ENCODE results near the gene CCDC146. TPM values are rescaled to one million over a fixed set of nuclear protein-coding genes. Genes with fewer than 3 reads are reported as not detected.
"Not testable (repeated sequence)": the region's sequence is repeated elsewhere in the genome, so short reads cannot be mapped to it uniquely, and the experiment has no call there.

The CCDC146 gene
- total RNA-seq, 1 donor: 1.9 TPM

DNA sequence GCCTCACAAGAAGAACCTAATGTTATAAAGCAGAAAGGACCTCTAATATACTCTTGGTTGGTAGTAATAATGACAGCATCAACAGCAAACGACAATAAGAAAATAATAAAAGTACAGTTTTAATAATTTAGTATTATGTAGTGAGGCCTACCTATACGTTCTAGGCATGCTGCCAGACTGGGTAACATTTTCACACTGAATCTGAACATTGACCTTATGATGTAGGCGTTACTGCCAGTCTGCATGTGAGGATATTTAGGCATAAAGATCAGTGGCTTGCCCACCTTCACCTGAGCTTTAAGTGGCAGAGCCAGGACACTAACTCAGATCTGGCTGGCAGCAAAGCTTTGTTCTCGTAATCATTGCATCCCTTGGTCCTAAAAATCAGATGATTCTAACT, 74.7 kb downstream of the CCDC146 start:
- DNase-seq (ENCODE audit: low read depth in 2 of 3, low spot score in 2 of 3): no peak

DNA sequence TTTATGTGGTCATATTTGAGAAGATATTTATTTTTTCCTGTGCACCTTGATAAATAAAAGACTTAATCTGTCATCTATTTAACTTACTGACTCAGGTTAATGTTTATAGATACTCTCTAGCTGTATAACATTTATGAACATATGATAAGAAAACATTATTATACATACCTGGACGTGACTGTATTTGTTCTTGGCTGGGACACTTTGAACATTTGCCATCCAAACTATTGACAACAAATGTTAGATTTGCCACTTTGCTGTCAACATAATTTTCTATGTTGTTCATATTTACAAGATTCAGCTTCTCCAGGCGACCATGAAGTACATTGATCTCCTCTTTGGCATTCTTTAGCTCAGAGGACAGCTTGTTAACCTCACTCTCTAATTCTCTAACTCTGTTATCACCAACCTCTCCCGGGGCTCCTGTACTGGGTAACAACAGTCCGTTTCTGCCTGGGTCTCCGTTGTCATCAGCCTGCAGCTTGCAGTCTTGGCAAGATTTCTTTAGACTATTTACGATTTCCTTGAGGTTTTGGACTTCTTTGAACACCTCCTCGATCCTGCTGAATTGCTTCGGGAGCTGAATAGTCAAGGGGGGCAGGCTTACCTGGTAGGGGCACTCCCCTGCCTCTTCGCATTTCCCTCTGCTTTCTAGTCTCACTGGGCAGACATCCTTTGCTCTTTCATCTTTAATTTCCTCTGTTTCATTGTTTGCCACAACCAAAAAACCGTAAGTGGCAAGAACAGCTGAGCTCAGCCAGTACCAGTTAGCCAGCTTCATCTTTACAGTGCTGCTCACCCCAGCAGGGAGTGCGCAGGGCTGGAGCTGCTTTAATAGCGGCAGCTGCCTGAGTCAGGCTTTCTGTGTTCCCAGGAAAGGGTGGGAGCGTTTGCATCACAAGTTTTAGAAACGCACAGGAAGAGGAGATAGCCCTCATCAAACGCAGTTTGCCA, 76.9 kb downstream of the CCDC146 start, which contains the start of gene FGL2:
Gene FGL2 (minus strand): TSS at position 807 of the 954 bp plus-strand sequence. CDS start 26 bp downstream, at position 781.
- DNase-seq (ENCODE audit: low read depth in 2 of 3, low spot score in 2 of 3): peak in 1 of 3 donors; percentile 29

DNA sequence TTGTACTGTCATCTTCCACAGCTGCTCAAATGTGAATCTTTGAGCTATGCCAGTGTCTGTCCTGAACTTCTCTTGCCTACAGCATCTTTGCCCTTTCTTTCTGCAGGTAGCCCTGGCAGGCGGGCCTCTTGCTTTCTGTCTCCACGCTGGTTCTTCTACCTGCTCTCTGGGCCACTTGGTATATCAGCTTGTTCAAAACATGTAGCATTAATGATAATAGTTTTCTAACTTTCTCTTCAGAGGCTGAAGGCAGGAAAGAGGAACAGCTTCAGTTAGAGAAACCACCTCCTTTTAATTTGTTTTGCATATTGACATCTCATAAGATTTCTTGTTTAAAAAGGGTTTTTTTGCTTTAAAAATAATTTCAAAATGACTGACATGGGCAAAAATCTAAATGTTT, 78.1 kb downstream of the CCDC146 start:
- DNase-seq (ENCODE audit: low read depth in 2 of 3, low spot score in 2 of 3): peak in 1 of 3 donors; percentile 26

DNA sequence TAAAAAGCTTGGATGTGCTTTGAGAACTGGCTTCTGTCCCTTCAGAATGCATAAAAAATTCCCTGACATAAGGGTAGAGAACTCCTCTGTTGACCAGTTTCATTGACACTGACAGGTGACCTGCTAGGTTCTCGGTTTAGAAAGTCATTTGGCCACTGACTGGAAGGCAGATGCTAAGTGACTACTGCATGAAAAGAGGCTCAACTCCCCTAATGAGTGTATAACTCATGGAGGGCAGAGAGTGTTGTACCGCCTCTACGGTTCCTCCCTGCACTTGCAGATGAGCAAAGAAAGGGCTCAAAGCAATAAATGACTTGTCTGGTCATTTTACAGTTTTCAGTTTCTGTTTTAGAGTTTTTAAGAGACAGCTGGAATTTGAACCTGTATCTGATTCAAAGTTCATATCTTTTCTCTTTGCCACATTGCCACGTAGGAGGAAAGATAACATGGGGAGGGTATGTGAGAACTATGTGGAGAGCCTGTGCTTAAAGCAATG, 80.1 kb downstream of the CCDC146 start:
- no peak for DNase-seq (ENCODE audit: low read depth in 2 of 3, low spot score in 2 of 3)

DNA sequence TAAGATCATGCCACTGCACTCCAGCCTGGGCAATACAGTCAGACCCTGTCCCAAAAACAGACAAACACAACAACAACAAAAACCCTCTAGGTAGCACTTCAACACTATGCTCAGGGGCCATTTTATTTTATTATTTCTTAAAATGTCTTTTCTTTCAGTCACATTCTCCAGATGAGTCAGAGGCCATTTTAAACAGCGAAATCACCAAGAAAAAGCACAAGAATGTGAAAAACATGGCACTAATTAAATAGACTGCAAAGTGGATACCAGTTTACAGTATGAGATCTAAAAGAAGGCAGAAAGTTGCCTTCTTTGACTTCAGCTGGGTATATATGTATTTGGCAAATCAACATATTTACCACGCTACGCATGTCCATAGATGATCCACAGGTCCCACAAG, 83.3 kb downstream of the CCDC146 start:
- DNase-seq (ENCODE audit: low read depth in 2 of 3, low spot score in 2 of 3): no peak

DNA sequence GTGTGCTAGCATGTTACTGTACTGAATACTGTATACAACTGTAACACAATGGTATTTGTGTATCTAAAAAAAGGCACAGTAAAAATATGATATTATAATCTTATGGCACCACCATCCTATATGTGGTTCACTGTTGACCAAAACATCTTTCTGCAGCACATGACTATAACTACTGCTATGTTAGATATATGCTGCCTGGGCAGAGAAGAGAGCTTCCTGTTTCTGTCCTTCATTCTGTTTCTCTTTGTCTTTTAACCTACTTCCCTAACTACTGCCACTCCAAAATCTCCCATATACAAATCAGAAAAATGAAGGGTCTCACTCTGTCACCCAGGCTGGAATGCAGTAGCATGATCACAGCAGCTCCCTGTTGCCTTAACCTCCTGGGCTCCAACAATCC, 86.0 kb downstream of the CCDC146 start:
- DNase-seq (ENCODE audit: low read depth in 2 of 3, low spot score in 2 of 3): no peak

DNA sequence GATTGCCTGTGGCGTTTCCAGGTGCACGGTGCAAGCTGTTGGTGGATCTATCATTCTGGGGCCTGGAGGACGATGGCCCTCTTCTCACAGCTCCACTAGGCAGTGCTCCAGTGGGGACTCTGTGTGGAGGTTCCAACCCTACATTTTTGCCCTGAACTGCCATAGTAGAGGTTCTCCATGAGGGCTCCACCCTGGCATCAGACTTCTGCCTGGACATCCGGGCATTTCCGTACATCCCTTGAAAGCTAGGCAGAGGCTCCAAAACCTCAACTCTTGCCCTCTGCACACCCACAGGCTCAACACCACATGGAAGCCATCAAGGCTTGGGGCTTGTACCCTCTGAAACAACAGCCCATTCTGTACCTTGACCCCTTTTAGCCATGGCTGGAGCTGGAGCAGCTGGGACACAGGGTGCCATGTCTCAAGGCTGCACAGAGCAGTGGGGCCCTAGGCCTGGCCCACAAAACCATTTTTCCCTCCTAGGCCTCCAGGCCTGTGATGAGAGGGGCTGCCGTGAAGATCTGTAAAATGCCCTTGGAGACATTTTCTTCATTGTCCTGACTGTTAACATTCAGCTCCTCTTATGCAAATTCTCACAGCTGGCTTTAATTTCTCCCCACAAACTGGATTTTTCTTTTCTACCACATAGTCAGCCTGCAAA, 87.2 kb downstream of the CCDC146 start:
- no peak for DNase-seq (ENCODE audit: low read depth in 2 of 3, low spot score in 2 of 3)

DNA sequence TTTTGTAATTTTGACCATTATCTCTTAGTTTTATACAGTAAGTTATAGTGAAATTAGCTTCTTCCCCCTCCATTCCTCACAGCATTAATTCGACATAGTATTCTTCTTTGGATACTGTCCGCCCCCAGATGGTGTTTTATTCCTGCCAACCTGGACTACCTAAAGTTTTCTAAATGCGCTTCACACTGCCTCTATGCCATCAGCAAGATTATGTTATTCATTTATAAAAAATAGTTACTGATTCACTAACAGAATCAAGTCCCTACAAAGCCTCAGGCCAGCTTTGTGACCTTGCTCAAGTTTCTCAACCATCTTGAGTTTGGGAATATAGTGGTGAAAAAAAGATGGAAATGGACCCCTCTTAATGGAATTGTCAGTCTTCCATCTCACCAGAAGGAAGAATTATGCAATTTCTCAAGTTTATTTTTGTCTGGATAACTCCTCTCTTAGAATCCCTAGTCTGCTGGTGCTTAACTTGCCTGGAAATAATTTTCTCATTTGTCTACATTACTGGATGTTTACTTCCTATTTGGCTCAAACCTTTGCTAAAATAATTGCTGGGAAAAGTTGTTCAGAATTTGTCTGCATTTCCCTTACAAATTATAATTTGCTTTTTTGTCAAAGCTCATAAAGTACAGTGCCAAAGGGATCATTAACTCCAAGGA, 93.9 kb downstream of the CCDC146 start:
- DNase-seq (ENCODE audit: low read depth in 2 of 3, low spot score in 2 of 3): no peak

DNA sequence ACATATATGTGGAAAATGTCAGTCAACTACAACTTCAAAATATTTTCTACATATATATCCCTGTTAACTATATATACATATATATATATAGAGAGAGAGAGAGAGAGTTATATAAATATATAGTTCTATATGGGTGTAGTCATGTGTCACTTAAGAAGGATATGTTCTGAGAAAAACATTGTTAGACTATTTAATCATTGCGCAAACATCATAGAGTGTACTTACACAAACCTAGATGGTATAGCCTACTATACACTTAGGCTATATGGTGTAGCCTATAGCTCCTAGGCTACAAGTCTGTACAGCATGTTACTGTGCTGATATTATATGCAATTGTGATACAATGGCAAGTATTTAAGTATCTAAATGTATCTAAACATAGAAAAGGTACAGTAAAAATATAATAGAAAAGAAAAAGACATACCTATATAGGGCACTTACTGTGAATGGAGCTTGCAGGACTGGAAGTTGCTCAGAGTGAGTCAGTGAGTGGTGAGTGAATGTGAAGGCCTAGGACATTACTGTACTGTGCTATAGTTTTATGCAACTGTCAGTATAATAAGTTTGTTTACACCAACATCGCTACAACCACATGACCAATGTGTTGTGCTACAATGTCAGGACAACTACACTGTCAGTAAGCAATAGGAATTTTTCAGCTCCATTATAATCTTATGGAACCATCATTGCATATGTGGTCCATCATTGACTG, 95.2 kb downstream of the CCDC146 start:
- no peak for DNase-seq (ENCODE audit: low read depth in 2 of 3, low spot score in 2 of 3)

DNA sequence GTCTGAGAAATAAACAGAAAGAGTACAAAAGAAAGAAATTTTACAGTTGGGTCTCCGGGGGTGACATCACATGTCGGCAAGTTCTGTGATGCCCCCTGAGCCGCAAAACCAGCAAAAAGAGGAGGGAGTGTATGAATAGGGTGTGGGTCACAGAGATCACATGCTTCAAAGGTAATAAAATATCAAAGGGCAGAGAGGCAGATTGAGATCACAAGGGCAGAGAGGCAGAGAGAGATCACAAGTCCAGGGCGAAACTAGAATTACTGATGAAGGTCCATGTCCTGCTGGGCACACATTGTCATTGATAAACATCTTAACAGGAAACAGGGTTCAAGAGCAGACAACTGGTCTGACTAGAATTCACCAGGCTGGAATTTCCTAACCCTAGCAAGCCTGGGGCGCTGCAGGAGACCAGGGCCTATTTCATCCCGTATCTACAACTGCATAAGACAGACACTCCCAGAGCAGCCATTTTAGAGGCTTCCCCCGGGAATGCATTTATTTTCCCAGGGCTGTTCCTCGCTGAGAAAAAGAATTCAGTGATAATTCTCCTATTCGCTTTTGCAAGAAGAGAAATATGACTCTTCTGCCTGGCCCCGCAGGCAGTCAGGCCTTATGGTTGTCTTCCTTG, 97.4 kb downstream of the CCDC146 start:
- DNase-seq (ENCODE audit: low read depth in 2 of 3, low spot score in 2 of 3): not testable (repeated sequence)

DNA sequence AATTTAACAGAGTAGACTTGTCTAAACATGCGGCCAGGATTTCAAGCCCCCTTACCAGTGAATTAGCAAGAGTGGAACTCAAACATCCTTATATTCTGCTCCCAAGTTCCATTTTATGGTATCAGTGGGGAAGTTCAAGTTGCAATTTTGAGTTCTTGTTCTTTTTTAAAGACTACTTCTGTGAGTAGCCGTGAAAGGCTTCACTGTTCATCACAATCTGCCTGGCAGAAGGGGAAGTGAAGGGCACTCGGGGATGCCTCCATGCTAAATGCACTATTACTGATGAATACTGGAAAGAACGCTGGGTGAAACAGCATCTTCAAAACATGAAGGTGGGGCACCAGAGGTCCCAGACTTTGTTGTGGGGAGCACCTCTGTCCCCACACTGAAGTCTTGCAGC, 99.7 kb downstream of the CCDC146 start:
- DNase-seq (ENCODE audit: low read depth in 2 of 3, low spot score in 2 of 3): peak in 1 of 3 donors; percentile 14

DNA sequence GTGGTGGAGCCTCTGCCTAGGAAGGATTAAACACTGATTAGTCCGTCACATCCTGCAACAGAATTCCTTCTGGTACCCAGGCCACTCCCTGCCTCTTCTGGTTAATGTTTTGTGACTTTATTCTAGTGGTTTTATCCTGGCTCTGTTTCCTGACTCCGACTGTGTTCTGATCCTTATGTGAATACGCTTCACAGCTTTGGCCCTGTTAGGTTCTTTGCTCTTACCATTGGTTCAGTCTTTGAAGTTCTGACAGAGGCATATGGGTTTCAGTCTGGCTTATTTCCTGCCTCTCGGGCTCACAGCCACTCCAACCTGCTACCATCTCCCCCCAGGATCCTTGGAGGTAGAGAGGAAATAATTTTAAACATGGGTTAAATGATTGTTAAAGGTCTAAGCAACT, 100.4 kb downstream of the CCDC146 start:
- no peak for DNase-seq (ENCODE audit: low read depth in 2 of 3, low spot score in 2 of 3)

DNA sequence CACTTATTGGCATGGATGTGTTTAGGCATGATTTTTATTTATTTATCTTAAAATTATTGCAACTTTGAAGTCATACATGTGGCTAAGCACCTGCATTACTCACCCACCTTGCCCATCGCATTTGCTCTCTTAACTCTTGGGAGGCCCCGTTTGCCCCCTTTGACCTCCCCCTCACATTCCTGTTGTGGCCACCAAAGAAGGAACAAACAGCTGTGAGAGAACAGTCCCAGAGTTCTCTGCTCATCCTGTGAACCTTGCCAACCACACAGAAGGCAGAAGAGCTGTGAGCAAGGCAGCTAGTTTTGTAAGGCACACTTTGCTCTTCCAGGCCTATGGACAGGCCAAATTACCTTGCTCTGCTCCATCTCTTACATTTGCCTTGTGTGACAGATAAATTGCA, 100.8 kb downstream of the CCDC146 start:
- DNase-seq (ENCODE audit: low read depth in 2 of 3, low spot score in 2 of 3): peak in 1 of 3 donors; percentile 8

DNA sequence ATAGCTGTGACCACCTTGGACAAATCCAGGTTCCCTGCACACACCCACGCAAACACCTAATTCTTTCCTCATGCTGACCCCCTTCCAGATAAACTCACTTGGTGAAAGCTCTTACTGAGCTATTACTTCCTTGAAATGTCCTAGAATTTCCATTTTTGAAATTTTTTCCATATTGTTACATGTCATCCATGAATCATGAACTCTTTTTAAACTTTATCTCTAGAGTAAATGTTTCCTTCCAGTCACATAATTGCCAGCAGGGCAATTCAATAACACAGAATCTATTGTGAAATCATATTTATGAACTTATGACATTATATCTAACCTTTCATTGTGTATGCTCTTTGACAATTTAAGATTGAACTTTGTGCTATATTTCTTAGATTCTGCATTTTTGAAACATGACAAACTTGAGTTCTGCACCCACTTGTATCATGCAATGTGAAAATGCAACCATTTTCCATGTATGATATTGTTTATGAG, 104.0 kb downstream of the CCDC146 start:
- DNase-seq (ENCODE audit: low read depth in 2 of 3, low spot score in 2 of 3): no peak

DNA sequence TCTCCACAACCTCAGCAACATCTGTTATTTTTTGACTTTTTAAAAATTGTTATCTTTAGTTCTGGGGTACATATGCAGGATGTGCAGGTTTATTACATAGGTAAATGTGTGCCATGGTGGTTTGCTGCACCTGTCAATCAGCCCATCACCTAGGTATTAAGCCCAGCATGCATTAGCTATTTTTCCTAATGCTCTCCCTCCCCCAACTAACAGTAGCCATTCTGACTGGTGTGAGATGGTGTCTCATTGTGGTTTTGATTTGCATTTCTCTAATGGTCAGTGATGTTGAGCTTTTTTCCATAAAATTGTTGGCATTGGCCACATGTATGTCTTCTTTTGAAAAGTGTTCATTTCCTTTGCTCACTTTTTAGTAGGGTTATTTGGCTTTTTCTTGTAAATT, 106.4 kb downstream of the CCDC146 start:
- DNase-seq (ENCODE audit: low read depth in 2 of 3, low spot score in 2 of 3): not testable (repeated sequence)

DNA sequence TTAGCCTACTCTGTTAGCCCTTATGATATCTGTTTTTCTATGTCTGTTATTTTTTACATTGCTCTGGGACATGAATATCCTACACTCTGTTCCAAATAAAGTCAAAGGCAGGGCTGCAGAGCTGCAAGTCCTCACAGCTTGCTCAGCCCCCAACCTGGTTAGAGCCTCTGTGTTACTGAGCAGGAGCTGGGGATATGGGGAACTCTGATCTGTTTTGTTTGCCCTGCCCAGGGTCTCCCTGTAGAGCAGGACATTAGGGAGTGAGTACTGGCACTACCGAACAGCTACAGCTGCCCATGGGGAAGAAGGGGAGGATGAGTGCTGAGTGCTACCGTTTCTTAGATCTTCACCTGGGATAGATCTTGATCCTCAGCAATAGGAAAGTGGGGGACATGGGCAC, 110.1 kb downstream of the CCDC146 start:
- DNase-seq (ENCODE audit: low read depth in 2 of 3, low spot score in 2 of 3): no peak

DNA sequence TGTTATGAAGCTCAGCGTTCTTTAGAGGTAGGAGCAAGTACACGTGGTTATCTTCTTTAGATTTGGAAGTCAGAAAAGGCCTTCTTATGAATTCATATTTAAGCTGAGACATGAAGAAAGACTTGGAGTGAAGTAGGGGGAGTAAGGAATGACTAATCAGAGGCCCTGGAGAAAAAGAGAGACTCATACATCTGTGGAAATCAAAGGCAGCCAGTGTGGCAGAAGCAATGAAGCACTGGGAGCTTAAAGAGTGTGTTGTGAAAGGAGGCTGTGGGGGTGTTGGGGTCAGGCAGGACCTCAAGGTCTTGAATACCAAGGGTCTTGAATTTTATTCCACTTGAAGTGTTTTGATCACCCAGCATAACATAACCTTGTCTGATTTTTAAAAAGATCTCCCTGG, 112.9 kb downstream of the CCDC146 start:
- DNase-seq (ENCODE audit: low read depth in 2 of 3, low spot score in 2 of 3): no peak

DNA sequence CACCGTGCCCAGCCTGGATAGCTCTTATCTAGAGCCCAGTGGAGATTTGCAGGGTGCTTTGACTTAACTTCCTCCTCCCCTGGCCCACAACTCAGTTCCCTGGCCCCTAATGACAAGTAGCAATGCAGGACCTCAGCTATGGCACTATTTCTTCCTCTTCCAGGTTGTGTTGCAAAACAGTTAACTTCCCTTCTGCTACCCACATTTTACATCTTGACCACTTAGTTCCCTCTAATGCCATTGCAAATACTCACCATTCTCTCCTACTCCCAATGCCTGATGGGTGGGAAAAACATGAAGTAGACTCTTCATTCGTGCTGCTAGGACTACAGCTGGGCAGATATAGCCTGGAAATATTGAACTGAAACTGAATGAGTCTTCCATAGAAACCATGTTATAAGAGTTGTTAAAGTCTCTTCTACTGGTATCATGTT, 116.3 kb downstream of the CCDC146 start:
- peak in 1 of 3 donors; percentile 31 for DNase-seq (ENCODE audit: low read depth in 2 of 3, low spot score in 2 of 3)

DNA sequence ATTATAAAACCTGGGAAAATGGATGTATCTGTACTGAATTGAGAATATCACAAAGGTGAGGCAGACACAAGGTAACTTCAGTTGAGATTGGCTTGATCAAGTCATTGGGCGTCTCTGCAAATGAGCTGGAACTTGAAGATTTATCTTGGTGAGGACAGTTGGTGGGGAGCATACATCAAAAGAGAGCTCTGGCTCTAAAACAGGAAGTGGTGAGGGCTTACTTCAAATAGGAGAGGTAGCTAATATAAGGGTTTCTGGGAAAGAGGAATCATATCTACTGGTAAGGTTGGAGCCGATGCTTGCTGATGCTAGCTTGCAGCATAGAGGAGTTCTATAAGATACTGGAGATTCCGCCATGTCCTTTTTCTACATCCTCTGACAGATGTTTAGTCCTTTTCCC, 117.1 kb downstream of the CCDC146 start:
- DNase-seq (ENCODE audit: low read depth in 2 of 3, low spot score in 2 of 3): peak in 1 of 3 donors; percentile 4

DNA sequence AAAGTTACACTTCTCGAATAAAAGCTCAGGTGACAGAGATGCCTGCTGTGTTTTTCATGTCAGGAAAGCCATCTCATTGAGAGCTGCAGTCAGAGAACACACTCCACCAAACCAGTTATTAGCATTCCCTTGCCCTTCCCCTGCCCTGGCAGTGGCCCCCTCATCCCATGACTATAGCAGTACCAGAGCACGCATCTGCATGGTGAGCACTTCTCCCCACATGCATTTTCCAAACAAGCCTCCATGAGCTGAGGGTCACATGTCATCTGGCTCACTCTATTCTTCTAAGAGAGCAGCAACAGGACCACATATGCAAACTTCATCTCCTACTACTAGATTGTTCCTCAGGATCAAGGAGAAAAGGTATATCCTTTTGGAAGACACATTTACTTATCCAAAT, 119.7 kb downstream of the CCDC146 start:
- DNase-seq (ENCODE audit: low read depth in 2 of 3, low spot score in 2 of 3): no peak
